H1 (cell line): ENCODE results near the gene TAX1BP3. TPM values are rescaled to one million over a fixed set of nuclear protein-coding genes. Genes with fewer than 3 reads are reported as not detected.

Experiments
- CTCF ChIA-PET: fragments of 300-600 bp; sonication (Branson Sonifier 250); formaldehyde crosslinking; loops from one replicate; lab custom pipeline; 2021; ENCODE audit not compliant: partially characterized antibody; lab: Charles Lee
- POLR2A ChIA-PET: fragments of 300-600 bp; sonication (Branson Sonifier 250); formaldehyde crosslinking; loops from one replicate; lab custom pipeline; 2021; ENCODE audit warnings: inconsistent platforms; ENCODE audit not compliant: partially characterized antibody; lab: Charles Lee
- DNase-seq, 2 experiments: peaks; one replicate each; pipeline versions ENCODE4 v3.0.0 to v3.0.0-alpha.2; 2010 to 2022; ENCODE audit warnings: low spot score in 2 of 2, low read depth in 1 of 2, mixed read lengths in 1 of 2
- FAIRE-seq: peaks from 2 replicates; lab custom pipeline; 2011; peaks lifted over from hg19 to GRCh38; lab: Jason Lieb, UNC
- H2AFZ ChIP-seq: 2 replicates; pipeline ENCODE4 v1.8.1; 2012; ENCODE audit warnings: low read length, inconsistent platforms
- H2AK5ac ChIP-seq: 2 replicates; pipeline ENCODE4 v1.6.1; 2013; ENCODE audit warnings: low read depth, low read length
- H2BK120ac ChIP-seq: replicated peaks from 2 replicates; pipeline ENCODE3; 2013; ENCODE audit warnings: low read depth, low read length, inconsistent platforms
- H2BK12ac ChIP-seq: 2 replicates; pipeline ENCODE4 v1.6.1; 2013; ENCODE audit warnings: low read depth, low read length
- H2BK15ac ChIP-seq: 2 replicates; pipeline ENCODE4 v1.6.1; 2013; ENCODE audit warnings: low read length
- H2BK20ac ChIP-seq: 2 replicates; pipeline ENCODE4 v1.6.1; 2013; ENCODE audit warnings: low read length
- H2BK5ac ChIP-seq: 2 replicates; pipeline ENCODE4 v1.6.1; 2013; ENCODE audit warnings: low read depth, low read length
- H3K14ac ChIP-seq: 2 replicates; pipeline ENCODE4 v1.6.1; 2013; ENCODE audit warnings: inconsistent platforms; ENCODE audit not compliant: insufficient read length
- H3K18ac ChIP-seq: 2 replicates; pipeline ENCODE4 v1.6.1; 2013; ENCODE audit warnings: low read length; ENCODE audit errors: extremely low read depth
- H3K23ac ChIP-seq: 2 replicates; pipeline ENCODE4 v1.6.1; 2013; ENCODE audit warnings: inconsistent platforms; ENCODE audit not compliant: insufficient read length
- H3K23me2 ChIP-seq: 2 replicates; pipeline ENCODE4 v1.6.1; 2013; ENCODE audit warnings: low read depth, low read length
- H3K27ac ChIP-seq: 2 replicates; pipeline ENCODE4 v1.6.1; 2011; ENCODE audit warnings: low read depth, low read length, inconsistent platforms
- H3K27me3 ChIP-seq, 4 experiments: replicated peaks in 1 of 4; 1 replicate in 1 of 4; 2 replicates in 3 of 4; pipeline versions ENCODE4 v1.6.1 to v1.8.1; 2011 to 2013; ENCODE audit warnings: low read length in 3 of 4, mild to moderate bottlenecking in 3 of 4, inconsistent platforms in 2 of 4, mixed read lengths in 2 of 4, moderate library complexity in 1 of 4; ENCODE audit not compliant: control insufficient read depth in 3 of 4, insufficient read depth in 3 of 4; ENCODE audit errors: extremely low read depth in 1 of 4
- H3K36me3 ChIP-seq, 4 experiments: 2 replicates each; pipeline versions ENCODE4 v1.6.1 to v1.8.1; 2011 to 2013; ENCODE audit warnings: mild to moderate bottlenecking in 4 of 4, low read length in 3 of 4, moderate library complexity in 2 of 4, control low read depth in 1 of 4, inconsistent platforms in 1 of 4; ENCODE audit not compliant: insufficient read depth in 4 of 4, control insufficient read depth in 2 of 4
- H3K4ac ChIP-seq: replicated peaks from 2 replicates; pipeline ENCODE3; 2013; ENCODE audit warnings: low read length, low read depth, mixed read lengths, inconsistent platforms; ENCODE audit not compliant: insufficient read length
- H3K4me1 ChIP-seq, 4 experiments: replicated peaks in 1 of 4; 1 replicate in 1 of 4; 2 replicates in 3 of 4; pipeline versions ENCODE4 v1.6.1 to v1.8.1; 2011 to 2013; ENCODE audit warnings: low read length in 3 of 4, inconsistent platforms in 2 of 4, mixed read lengths in 1 of 4; ENCODE audit not compliant: insufficient read depth in 4 of 4, control insufficient read depth in 3 of 4
- H3K4me2 ChIP-seq, 2 experiments: 2 replicates each; pipeline versions ENCODE4 v1.6.1 to v1.8.1; 2011 to 2013; ENCODE audit warnings: low read depth in 2 of 2, low read length in 2 of 2, control low read depth in 1 of 2, inconsistent platforms in 1 of 2, mild to moderate bottlenecking in 1 of 2; ENCODE audit not compliant: insufficient read depth in 1 of 2
- H3K4me3 ChIP-seq, 4 experiments: fragments of 200-600, 300-600 bp in 1 of 4; sonication (generic), shearing (Covaris generic), sonication (Bioruptor Twin) in 1 of 4; 2 replicates each; pipeline versions ENCODE4 v1.5.1 to v1.8.1; 2011 to 2016; ENCODE audit warnings: low read length in 4 of 4, low read depth in 3 of 4, control low read depth in 2 of 4, inconsistent platforms in 2 of 4, mild to moderate bottlenecking in 2 of 4, mixed read lengths in 1 of 4, moderate library complexity in 1 of 4; ENCODE audit not compliant: insufficient read depth in 2 of 4; ENCODE audit errors: extremely low read depth in 1 of 4
- H3K56ac ChIP-seq: replicated peaks from 2 replicates; pipeline ENCODE3; 2013; ENCODE audit warnings: low read depth, mild to moderate bottlenecking, mixed read lengths, low read length, inconsistent platforms; ENCODE audit not compliant: insufficient read length
- H3K79me1 ChIP-seq: 2 replicates; pipeline ENCODE4 v1.6.1; 2013; ENCODE audit warnings: low read depth, low read length, control low read depth
- H3K79me2 ChIP-seq, 2 experiments: 2 replicates each; pipeline versions ENCODE4 v1.6.1 to v1.8.1; 2012 to 2013; ENCODE audit warnings: low read length in 2 of 2, mild to moderate bottlenecking in 2 of 2, inconsistent platforms in 1 of 2; ENCODE audit not compliant: insufficient read depth in 2 of 2, control insufficient read depth in 1 of 2
- H3K9ac ChIP-seq, 4 experiments: replicated peaks in 1 of 4; 1 replicate in 1 of 4; 2 replicates in 3 of 4; pipeline versions ENCODE4 v1.6.1 to v1.8.1; 2011 to 2013; ENCODE audit warnings: low read depth in 3 of 4, low read length in 3 of 4, control low read depth in 2 of 4, mild to moderate bottlenecking in 2 of 4, moderate library complexity in 2 of 4, inconsistent platforms in 1 of 4; ENCODE audit errors: extremely low read depth in 1 of 4
- H3K9me3 ChIP-seq, 2 experiments: 2 replicates each; pipeline versions ENCODE4 v1.6.1 to v1.8.1; 2012 to 2013; ENCODE audit warnings: mild to moderate bottlenecking in 2 of 2, moderate library complexity in 2 of 2, control low read depth in 1 of 2, inconsistent platforms in 1 of 2, low read depth in 1 of 2, low read length in 1 of 2, mixed read lengths in 1 of 2; ENCODE audit not compliant: insufficient read depth in 2 of 2
- H4K20me1 ChIP-seq, 2 experiments: replicated peaks in 1 of 2; 2 replicates each; pipeline versions ENCODE3 to v1.8.1; 2011 to 2013; ENCODE audit warnings: inconsistent platforms in 2 of 2, low read length in 2 of 2, mild to moderate bottlenecking in 1 of 2; ENCODE audit not compliant: insufficient read depth in 2 of 2, control insufficient read depth in 1 of 2
- H4K5ac ChIP-seq: 2 replicates; pipeline ENCODE4 v1.6.1; 2013; ENCODE audit warnings: low read length, low read depth, mixed read lengths, inconsistent platforms; ENCODE audit not compliant: insufficient read length
- H4K8ac ChIP-seq: 2 replicates; pipeline ENCODE4 v1.8.0; 2013; ENCODE audit warnings: mild to moderate bottlenecking, moderate library complexity, low read length, inconsistent platforms; ENCODE audit not compliant: insufficient read depth; ENCODE audit errors: extremely low read depth
- H4K91ac ChIP-seq: replicated peaks from 2 replicates; pipeline ENCODE3; 2013; ENCODE audit warnings: low read length, mixed read lengths, inconsistent platforms; ENCODE audit not compliant: insufficient read length
- BRCA1 ChIP-seq: IDR thresholded peaks from 2 replicates; pipeline ENCODE4 v1.6.1; 2012; ENCODE audit warnings: low read depth, low read length, improper control_type of control experiment
- CREB1 ChIP-seq: IDR thresholded peaks from 2 replicates; pipeline ENCODE4 v1.6.1; 2012; ENCODE audit warnings: inconsistent platforms
- EGR1 ChIP-seq: IDR thresholded peaks from 2 replicates; pipeline ENCODE4 v1.6.1; 2011; ENCODE audit warnings: low read depth, low read length, borderline replicate concordance
- GTF2F1 ChIP-seq: IDR thresholded peaks from 2 replicates; pipeline ENCODE4 v1.6.1; 2012; ENCODE audit warnings: low read depth, low read length, improper control_type of control experiment, borderline replicate concordance
- KDM4A ChIP-seq: IDR thresholded peaks from one replicate; pipeline ENCODE4 v1.7.1; 2012; ENCODE audit warnings: low read depth, mild to moderate bottlenecking, moderate library complexity, low read length, inconsistent platforms; ENCODE audit not compliant: severe bottlenecking
- KDM5A ChIP-seq: fragments of 200-600 bp; IDR thresholded peaks from 2 replicates; pipeline ENCODE4 v1.7.1; 2012; ENCODE audit warnings: mild to moderate bottlenecking, low read length, inconsistent platforms, mixed read lengths
- NANOG ChIP-seq: IDR thresholded peaks from 2 replicates; pipeline ENCODE4 v1.6.1; 2011; ENCODE audit warnings: low read length, low read depth, mild to moderate bottlenecking, inconsistent platforms; ENCODE audit not compliant: insufficient read depth, poor library complexity, severe bottlenecking
- NRF1 ChIP-seq: IDR thresholded peaks from 2 replicates; pipeline ENCODE4 v1.6.1; 2011; ENCODE audit warnings: mild to moderate bottlenecking, low read depth, low read length, improper control_type of control experiment
- POU5F1 ChIP-seq: IDR thresholded peaks from 2 replicates; pipeline ENCODE4 v1.6.1; 2011; ENCODE audit warnings: low read depth, mild to moderate bottlenecking, low read length, moderate library complexity
- RXRA ChIP-seq: IDR thresholded peaks from 2 replicates; pipeline ENCODE4 v1.6.1; 2011; ENCODE audit warnings: low read depth, mild to moderate bottlenecking, low read length, moderate library complexity; ENCODE audit not compliant: insufficient read depth
- SRF ChIP-seq: IDR thresholded peaks from 2 replicates; pipeline ENCODE4 v1.6.1; 2011; ENCODE audit warnings: mild to moderate bottlenecking, low read depth, low read length, moderate library complexity
- WGBS, 2 experiments: shearing (Covaris generic) in 1 of 2; methylation state at CpG; one replicate each; pipeline versions ENCODE4 v1.1.6 to v1.1.7; 2013 to 2015; ENCODE audit warnings: low lambda C conversion rate in 2 of 2, mixed read lengths in 2 of 2, inconsistent platforms in 1 of 2, low coverage in 1 of 2, missing lambda C conversion rate in 1 of 2; ENCODE audit not compliant: insufficient replicate concordance in 2 of 2, insufficient coverage in 1 of 2, insufficient read length in 1 of 2; ENCODE audit errors: extremely low coverage in 1 of 2, missing lambda C conversion rate in 1 of 2; 5-methylcytosine and 5-hydroxymethylcytosine counted together
- polyA plus RNA-seq, 7 experiments: library from polyadenylated mRNA; depleted of rRNA in 3 of 7; stranded (reverse) in 5 of 7; unstranded in 2 of 7; fragments of >200 nt in 5 of 7; fragments of 200-250 nt in 2 of 7; gene quantifications; 1 replicate in 5 of 7; 2 replicates in 1 of 7; 4 replicates in 1 of 7; pipeline versions ENCODE4 v1.2.1 to v1.2.3, GENCODE V29; 2011 to 2013; ENCODE audit warnings: missing spikeins in 2 of 7, mixed read lengths in 2 of 7
- total RNA-seq: library from RNA; stranded (reverse); fragmentation: NEBNext Ultra II Directional; extraction: Animal tissue kit (Norgen Biotek cat#: 25700); gene quantifications from 2 replicates; pipeline ENCODE4 v1.2.1, GENCODE V29; 2021

TAX1BP3 gene
- total and polyA plus RNA-seq, 2 of the 8 experiments (the other 6 are each of a cell fraction or from before 2014, with no cell fraction given) = 65.3 to 81.8 TPM

DNA sequence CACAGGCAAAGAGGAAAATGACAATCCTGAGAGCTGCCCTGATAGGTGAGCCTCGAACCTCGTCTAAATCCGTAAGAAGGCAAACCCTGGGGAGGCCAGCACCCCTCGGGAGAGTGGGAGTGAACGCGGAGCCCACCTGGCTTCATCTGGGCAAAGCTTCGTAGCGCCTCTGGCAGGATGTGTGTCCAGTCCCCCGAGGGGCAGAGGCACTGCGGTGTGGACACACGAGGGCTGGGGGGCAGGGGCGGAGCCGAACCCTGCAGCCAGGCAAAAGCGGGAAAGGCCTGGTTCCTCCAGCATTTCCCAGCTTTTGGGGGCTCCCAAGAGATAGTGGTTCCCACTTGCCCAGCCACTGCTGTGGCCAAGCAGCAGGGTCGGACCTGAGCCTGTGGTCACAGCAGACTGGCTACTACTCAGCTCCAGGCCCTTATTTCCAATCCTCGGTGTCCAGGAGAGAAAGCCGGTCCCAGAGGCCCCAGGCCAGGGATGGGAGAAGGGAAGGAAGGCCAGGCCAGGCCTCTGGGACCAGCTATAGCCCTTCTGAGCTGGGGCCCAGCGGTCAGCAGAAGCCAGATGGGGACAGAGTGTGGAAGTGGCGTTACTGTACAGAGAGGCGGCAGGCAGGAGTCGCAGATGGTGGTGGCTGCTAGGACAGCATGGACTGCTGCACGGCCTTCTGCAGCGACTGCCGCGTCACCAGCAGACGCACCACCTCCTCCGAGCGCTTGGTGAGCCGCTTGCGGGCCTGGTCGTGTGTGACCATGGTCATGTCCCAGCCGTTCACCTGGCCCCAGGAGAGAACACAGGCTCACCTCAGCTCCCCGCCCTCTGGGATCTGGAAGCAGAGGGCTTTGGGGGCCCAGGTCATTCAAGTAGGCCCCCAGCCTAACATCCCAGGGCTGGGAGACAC, 5.0 kb downstream of the TAX1BP3 start:
- no peak overlapping the region for H3K4me3 ChIP-seq
- 88% methylated on average over 33 of the region's 33 CpGs; no CpG with 5 or more reads in 1 of the 2 experiments for WGBS, 2 experiments
- no peak overlapping the region for H3K4me2 ChIP-seq
- no peak overlapping the region for H2BK12ac ChIP-seq
- no peak overlapping the region for H2BK15ac ChIP-seq
- H3K79me2 ChIP-seq = peaks cover 0 to 10% of the 10 kb centered on the region in 2 experiments; a peak in 1 of 4 replicates
- no peak overlapping the region for H2BK20ac ChIP-seq
- H3K23me2 ChIP-seq = peaks cover 9% of the 10 kb centered on the region; the same call in 1 of the 2 replicates
- peaks cover 0 to 7% (median 5%) of the 10 kb centered on the region in 4 experiments; a peak in 6 of 7 replicates for H3K4me1 ChIP-seq
- H2BK120ac ChIP-seq = no peak overlapping the region
- no peak overlapping the region for H3K18ac ChIP-seq
- peaks cover 0 to 6% (median 2%) of the 10 kb centered on the region in 4 experiments; a peak in 3 of 8 replicates for H3K36me3 ChIP-seq
- no peak overlapping the region for H3K4ac ChIP-seq
- H2BK5ac ChIP-seq = no peak overlapping the region
- no peak overlapping the region for H4K91ac ChIP-seq
- H2AFZ ChIP-seq = no peak overlapping the region
- DNase-seq (no peak), FAIRE-seq (no peak)
- H4K20me1 ChIP-seq = peaks cover 4 to 11% of the 10 kb centered on the region in 2 experiments
- H3K27ac ChIP-seq = 0 out of 2 replicates have a peak overlapping the region, but pooled peaks have one; percentile 10
- no peak overlapping the region; the same call in 1 of the 2 replicates for H4K8ac ChIP-seq
- H3K79me1 ChIP-seq = peaks cover 12% of the 10 kb centered on the region
- no peak overlapping the region for H2AK5ac ChIP-seq
- ChIA-PET POLR2A (interaction anchor here (1.1 to 12.7 kb wide), 3 partner anchors 10 to 27 kb away, joined by 3 to 194 read pairs (median 4); partner anchors contain the start of genes CTNS and SHPK), CTCF (interaction anchor here (0.7 to 1.9 kb wide), 4 partner anchors 14 to 293 kb away, joined by 3 to 9 read pairs (median 6); no protein-coding TSS in a partner anchor)
- no peaks in the 10 kb centered on the region for H3K27me3 ChIP-seq
- H3K23ac ChIP-seq = no peak overlapping the region
- H3K14ac ChIP-seq = no peak overlapping the region
- no peaks in the 10 kb centered on the region for H3K9me3 ChIP-seq
- H4K5ac ChIP-seq = no peak overlapping the region
- no peak overlapping the region for H3K9ac ChIP-seq
- H3K56ac ChIP-seq = no peak overlapping the region
- TF ChIP-seq NRF1 (no peak), POU5F1 (no peak), EGR1 (no peak), GTF2F1 (no peak), CREB1 (no peak), KDM5A (no peak), BRCA1 (no peak), KDM4A (no peak), SRF (no peak), RXRA (no peak), NANOG (no peak)
